GM19193 (cell line): Measurements from ENCODE around the gene PLAAT5.

Experiments
- POLR2A ChIP-seq: IDR thresholded peaks from 4 replicates; pipeline ENCODE4 v1.6.1; 2011; ENCODE audit not compliant: insufficient read depth, insufficient read length; ENCODE audit errors: extremely low read depth

The PLAAT5 gene, protein sequence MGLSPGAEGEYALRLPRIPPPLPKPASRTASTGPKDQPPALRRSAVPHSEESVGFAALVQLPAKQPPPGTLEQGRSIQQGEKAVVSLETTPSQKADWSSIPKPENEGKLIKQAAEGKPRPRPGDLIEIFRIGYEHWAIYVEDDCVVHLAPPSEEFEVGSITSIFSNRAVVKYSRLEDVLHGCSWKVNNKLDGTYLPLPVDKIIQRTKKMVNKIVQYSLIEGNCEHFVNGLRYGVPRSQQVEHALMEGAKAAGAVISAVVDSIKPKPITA

GRCh38 chr11:63490551-63491239, at the start of gene PLAAT5:
Gene PLAAT5, minus strand, starts transcription at chr11:63491167. Its CDS starts 133 bp downstream, at chr11:63491034.
- no peak for TF ChIP-seq POLR2A

GRCh38 chr11:63537293-63538101, 46.5 kb upstream of the PLAAT5 start:
- no peak for TF ChIP-seq POLR2A

GRCh38 chr11:63536669-63537292, 45.8 kb upstream of the PLAAT5 start, which contains the start of gene PLAAT4:
Gene PLAAT4, plus strand, starts transcription at chr11:63536808. Its CDS starts 61 bp downstream, at chr11:63536869.
- TF ChIP-seq POLR2A = no peak

DNA sequence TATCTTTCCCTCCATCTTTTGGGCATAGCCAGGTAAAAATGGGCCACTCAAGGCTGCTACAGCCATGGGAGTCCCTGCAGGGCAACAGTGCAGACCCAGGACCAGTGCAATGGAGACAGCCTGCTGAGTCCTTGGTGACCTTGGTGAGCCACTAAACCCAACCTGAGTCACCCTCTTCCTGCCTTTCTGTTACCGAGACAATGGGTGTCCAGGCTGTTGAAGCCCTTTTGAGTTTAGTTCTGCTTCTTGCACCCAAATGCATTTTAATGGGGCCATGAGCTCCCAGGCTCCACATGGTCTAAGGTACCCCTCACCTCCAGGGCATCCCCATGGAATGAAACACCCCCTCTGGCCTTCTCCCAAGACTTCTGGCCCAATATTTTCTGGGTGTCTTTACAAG, 44.8 kb upstream of the PLAAT5 start:
- TF ChIP-seq POLR2A = no peak

DNA sequence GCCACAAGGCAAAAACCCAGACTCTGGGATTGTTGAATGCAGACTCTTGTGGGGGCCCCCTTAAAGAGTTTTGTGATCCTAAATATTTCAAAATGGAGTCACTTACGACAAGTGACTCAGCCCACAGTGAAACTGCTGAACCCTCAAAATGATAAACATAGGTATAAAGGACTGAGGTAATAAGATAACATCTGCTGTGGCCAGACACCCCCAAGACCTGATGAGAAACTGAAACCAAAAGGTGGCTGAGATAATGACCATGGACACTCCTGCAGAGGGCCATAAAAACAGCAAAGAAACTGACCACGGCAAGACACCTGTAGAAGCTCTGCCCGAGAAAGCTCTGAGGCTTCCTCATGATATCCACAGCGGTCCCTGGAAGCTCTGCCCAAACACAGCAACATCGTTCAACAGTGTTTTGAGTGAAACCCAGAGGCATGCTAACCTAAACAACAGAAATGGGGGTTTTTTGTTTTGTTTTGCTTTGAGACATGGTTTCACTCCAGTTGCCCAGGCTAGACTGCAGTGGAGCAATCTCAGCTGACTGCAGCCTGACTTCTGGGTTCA, 44.0 kb upstream of the PLAAT5 start:
- no peak for TF ChIP-seq POLR2A

GRCh38 chr11:63534076-63534475, 43.1 kb upstream of the PLAAT5 start:
- no peak for TF ChIP-seq POLR2A

DNA sequence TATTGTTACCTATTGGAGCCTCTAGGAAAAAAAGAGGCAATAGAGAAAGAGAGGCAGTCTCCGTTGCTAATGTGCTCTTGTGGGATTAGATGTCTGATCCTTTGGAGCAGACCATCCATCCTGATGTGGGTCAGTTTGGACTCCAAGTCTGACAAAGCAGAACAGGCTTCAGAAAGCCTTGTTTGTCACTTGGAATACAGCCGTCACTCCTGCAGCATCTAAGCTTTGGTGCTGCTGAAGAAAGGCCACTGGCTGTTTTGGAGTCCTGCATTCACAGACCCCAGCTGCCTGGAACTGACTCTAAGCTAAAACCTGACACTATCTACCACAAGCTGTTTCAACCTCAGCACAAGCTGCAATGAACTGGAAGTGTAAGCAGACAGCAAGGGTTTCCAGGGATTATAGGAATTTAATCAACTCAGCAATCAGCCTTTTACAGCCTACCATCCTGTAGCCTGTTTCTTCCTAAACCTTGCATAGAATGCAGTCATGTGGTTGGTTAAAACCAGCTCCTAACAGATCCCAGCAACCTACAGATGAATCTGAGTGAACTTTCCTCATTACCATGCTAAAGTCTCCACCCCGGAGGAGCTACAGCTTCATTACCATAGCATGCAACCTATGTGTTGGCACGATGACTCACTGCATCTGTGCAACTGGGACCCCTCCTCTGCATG, 42.0 kb upstream of the PLAAT5 start:
- no peak for TF ChIP-seq POLR2A

DNA sequence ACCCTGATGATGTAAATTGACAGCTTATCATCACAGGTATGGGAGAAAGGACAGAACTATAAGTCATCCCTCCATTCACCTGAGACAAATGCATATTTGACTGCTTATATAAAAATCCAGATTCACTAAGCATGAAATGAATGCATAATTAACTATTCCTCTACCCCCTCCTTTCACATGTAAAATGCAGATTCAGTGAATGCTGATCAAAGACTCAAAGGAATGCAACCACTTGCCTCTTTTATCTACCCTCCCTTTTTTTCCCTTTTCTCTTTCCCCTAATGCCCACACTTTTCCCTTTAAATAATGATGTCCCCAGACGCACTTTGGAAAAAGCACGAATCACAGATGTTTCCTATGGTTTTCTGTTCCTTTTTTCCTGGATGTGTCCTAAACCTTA, 41.1 kb upstream of the PLAAT5 start:
- no peak for TF ChIP-seq POLR2A

GRCh38 chr11:63530021-63530420, 39.1 kb upstream of the PLAAT5 start:
- no peak for TF ChIP-seq POLR2A

DNA sequence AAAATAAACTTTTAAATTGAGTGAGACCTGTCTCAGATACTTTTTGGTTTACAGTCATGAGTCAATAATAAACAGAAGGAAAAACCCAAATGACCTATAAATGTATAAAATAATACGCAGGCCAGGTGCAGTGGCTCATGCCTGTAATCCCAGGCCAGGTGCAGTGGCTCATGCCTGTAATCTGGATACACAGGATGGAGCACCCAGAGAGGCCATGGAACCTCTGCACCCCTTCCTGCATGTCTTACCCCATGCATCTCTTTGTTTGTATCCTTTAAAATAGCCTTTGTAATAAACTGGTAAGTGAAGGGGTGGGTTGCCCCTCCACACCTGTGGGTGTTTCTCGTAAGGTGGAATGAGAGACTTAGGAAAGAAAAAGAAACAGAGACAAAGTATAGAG, 36.7 kb upstream of the PLAAT5 start:
- TF ChIP-seq POLR2A = no peak

DNA sequence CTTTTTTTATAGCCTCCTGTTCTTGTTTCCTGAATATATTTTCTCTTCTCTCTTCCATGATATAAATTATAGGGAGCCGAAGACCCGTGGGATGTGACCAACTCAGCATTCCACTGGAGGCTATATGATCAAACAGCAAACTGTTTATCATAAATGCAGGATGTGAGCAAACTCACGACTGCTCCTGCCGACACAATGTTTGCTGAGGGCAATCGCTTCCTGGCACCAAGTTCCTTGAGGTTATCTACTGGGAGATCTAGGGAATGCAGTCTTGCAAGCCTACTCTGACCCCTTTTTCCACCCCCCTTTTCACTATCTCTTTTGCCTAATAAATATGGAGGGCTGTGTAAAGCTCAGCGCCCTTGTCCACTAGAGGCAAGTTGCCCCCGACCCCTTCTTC, 32.2 kb upstream of the PLAAT5 start:
- TF ChIP-seq POLR2A = no peak

GRCh38 chr11:63521896-63522295, 30.9 kb upstream of the PLAAT5 start:
- no peak for TF ChIP-seq POLR2A

GRCh38 chr11:63520606-63521170, 29.7 kb upstream of the PLAAT5 start:
- no peak for TF ChIP-seq POLR2A

- TF ChIP-seq POLR2A = no peak
Observed at GRCh38 chr11:63518548-63518947, 27.6 kb upstream of the PLAAT5 start.
